OCI-LY3 (cell line): ENCODE results near the gene DTX3L.

ENCODE experiments used
- EZH2phosphoT487 ChIP-seq: fragments of 200-600 bp; shearing (Covaris generic); IDR thresholded peaks from 2 replicates; pipeline ENCODE4 v1.6.1; 2018; ENCODE audit warnings: antibody characterized with exemption, mixed run types, low read depth
- TF ChIP-seq, protein P1 (sequence below): fragments of 200-600, 300-600 bp; sonication (generic); IDR thresholded peaks from 2 replicates; pipeline ENCODE4 v1.5.1; 2014; ENCODE audit warnings: antibody characterized with exemption, low read length, low read depth

DNA sequence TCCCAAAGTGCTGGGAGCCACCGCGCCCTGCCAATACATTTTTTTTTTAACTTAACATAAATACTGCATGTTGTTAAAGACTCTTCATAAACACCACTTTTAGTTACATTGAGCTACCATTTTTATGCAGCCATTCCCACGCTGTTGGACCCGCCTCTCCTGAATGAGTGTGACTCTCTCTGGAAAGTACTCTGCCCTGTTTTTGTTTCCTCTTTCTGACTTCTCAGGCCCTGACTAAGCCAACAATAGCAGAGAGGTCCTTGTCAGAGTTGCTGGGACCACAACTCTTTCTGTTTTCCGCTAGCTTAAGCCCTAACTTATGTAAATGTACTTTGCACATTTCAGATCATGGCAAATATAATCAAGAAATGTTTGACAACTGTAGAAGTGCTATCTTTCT, 48.6 kb downstream of the DTX3L start:
- no peak for TF ChIP-seq EZH2phosphoT487
- TF ChIP-seq, protein P1, sequence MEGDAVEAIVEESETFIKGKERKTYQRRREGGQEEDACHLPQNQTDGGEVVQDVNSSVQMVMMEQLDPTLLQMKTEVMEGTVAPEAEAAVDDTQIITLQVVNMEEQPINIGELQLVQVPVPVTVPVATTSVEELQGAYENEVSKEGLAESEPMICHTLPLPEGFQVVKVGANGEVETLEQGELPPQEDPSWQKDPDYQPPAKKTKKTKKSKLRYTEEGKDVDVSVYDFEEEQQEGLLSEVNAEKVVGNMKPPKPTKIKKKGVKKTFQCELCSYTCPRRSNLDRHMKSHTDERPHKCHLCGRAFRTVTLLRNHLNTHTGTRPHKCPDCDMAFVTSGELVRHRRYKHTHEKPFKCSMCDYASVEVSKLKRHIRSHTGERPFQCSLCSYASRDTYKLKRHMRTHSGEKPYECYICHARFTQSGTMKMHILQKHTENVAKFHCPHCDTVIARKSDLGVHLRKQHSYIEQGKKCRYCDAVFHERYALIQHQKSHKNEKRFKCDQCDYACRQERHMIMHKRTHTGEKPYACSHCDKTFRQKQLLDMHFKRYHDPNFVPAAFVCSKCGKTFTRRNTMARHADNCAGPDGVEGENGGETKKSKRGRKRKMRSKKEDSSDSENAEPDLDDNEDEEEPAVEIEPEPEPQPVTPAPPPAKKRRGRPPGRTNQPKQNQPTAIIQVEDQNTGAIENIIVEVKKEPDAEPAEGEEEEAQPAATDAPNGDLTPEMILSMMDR: no peak
